Activated CD4-positive, alpha-beta T cell treated with anti-CD3 and anti-CD28 coated beads, Interleukin-2, amount 50 U/mL, for 4 hours (primary cell): ENCODE measurements around the gene GLI3.
"Not testable (repeated sequence)": the region's sequence is repeated elsewhere in the genome, so short reads cannot be mapped to it uniquely, and the experiment has no call there.

Experiments used
- DNase-seq, 2 experiments: peaks; one replicate each; pipeline ENCODE4 v3.0.0-alpha.2; 2020

The GLI3 gene

DNA sequence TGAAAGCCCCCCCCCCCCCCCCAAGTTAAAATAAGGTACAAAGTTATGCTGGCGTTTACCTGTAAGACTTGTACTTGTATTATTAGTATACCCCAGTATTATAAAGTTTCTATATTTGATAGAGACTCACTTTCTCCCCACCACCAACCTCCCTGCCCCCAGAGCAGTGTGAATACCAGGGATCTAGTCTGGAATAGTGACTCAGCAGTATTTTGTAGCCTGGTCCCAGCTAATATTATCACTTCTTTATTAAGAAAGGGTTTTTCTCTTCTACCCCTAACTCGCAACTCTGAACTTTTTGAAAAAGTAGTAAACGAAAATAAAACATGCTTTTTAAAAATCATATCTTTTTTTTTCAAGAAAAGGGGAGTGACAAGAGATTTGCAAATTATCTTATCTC lies 26.7 kb downstream of the GLI3 start:
- DNase-seq, result no peak

DNA sequence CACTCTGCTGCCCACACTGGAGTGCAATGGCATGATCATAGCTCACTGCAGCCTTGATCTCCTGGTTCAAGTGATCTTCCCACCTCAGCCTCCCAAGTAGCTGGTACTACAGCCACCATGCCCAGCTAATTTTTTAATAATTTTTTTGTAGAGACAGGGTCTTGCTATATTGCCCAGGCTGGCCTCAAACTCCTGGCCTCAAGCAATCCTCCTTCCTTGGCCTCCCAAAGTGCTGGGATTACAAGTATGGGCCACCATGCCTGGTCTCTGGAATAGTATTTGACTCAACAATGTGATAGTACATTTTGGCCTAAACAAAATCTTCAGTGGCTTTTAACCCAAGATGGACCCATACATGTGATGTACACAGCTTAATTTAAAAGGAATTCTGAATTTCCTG lies 27.9 kb downstream of the GLI3 start:
- not testable (repeated sequence) for DNase-seq

DNA sequence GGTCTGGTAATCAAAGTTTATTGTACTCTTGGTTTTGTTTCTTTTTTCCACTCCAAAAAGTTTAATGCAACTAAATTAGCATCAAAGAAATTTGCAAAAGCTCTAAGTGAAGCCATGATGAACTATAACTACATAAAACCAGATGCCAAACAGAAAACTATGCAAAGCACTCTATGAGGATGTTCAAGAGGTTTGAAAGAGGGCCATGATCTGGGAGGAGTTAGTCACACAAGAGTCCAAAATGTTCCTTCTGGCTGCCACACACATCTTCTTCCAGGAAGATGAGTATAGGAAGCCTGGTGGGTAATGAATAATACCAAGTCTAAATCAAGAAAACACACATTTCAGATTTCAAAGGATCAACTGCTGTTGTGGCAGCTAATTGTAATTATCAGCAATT lies 28.4 kb downstream of the GLI3 start:
- DNase-seq, result no peak

DNA sequence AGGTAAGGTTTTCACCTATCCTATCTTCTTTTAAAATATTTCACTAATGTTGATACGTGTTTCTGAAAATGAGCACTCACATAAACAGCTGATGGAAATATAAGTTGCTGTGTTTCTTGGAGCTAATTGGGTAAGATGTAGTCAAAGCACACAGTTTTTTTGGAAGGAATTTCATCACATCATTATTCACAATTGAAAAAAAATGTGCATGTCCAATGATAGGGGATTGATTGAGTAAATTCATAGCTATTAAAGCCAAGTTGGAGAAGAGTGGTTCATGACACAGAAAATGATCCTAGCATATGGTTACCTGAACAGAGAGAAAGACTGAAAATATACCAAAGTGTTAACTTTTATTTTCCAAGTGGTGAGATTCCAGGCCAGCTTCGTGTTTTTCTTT lies 29.6 kb downstream of the GLI3 start:
- no peak for DNase-seq

DNA sequence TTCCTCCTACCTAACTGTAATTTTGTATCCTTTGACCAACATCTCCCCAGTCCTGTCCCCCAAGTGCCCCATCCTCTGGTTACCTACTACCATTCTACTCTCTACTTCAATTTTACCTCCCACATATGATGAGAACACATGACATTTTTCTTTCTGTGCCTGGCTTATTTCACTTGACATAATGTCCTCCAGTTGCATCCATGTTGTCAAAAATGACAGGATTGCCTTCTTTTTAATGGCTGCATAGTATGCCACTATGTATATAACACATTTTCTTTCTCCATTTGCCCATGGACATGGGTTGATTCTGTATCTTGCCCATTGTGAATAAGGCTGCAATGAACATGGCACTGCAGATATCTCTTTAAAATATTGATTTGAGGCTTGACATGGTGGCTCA lies 33.7 kb downstream of the GLI3 start:
- DNase-seq, result no peak

DNA sequence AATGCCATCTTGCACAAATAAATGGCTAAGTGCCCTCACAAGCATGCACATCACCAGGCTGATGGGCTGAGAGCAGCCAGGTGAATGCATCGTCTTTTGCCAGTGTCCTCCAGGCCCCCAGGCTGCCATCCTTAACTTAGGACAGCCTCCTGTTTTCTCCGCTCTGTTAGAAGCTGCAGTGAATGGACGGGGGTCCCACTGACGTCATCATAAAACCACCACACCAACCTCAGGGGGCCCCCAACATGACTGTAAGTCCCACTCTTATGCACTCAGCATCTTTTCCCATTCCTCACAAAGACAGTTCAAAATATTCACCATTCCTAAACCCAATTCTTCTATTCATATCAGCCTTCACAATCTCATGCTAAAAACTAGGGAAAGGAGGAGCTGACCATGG lies 34.4 kb downstream of the GLI3 start:
- DNase-seq, result no peak

DNA sequence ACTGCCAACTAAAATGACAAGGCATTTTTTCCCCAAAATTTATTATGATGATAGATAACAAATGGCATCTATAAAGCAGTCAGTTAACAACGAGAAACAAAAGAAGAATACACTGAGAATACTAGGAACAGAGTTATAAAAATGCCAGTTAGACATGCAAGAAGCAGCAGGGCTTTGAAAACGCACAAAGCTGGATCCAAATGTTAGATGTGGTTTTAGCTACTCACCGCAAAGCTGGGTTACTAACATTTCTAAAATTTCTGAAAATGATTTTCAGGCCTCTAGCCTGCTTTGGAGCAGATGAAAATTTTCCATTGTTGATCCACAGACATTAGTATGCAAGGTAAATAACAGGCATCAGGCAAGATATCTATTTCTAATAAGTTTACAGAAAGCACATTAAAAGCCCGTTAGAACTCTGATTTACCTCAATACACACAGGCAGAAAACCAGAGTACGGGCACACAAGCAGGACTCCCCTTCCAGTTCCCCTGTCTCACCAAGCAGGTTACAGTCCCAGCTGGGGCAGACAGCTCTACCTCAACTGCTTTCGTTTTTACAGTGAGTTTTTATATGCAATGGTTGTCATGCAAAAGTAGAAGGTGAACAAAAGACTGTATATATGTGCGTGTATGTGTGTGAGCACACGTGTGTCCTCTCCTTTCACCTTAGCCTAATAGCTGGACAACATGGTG lies 37.9 kb downstream of the GLI3 start:
- no peak for DNase-seq

DNA sequence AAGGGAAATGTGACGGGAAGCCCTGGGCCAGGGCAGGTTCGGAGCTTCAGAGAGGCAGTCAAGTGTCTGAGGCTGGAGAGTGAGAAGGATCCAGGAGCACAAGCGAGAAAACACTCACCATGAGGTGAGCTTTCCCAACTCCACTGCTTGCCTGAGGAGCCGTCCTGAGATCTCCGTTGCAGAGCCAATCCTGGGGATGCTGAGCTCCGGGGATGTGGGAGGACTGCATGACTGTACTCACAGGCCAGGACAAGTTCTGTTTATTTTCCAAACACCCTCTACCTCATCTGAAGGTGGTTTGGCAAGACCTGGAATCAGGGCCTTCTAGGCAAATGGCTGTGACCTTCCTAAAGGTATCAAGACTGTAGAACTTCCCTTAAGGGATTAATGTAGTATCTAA lies 38.7 kb downstream of the GLI3 start:
- no peak for DNase-seq

DNA sequence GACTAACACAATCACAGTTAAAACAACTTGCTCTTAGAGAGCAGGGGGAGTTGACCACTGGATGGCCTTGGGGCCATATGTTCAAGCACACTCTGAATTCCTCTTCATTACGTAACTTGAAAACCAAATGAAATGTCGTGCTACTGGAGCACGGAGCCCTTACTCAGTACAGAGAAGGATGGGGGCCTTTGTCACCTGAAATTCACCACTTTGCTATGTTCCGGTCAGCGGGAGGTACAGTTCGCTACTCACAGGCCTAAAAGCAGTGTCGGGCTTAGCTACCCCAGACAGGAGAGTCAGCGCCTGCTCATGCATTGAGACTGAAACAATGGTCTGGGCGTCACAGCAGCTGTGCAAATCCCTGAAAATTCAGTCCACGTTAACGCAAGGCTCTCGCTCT lies 39.6 kb downstream of the GLI3 start:
- no peak for DNase-seq

DNA sequence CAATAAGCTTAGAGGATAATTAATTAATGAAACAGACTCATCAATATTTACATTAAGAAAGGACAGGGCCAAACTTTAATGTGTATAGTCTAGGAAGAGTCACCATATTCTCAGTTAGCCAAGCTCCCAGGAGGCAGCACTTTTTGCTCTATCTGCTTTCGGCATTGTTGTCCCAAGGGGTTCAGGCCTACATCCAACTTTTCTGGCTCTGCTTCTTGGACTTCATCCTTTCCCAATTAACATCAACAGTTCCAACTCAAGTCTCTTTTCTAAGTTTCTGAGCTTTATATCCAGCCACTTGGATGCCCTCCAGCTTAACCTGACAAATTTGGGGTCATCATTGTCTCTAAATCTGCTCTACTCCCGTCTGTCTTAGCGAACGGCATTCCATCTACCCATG lies 42.8 kb downstream of the GLI3 start:
- no peak for DNase-seq

DNA sequence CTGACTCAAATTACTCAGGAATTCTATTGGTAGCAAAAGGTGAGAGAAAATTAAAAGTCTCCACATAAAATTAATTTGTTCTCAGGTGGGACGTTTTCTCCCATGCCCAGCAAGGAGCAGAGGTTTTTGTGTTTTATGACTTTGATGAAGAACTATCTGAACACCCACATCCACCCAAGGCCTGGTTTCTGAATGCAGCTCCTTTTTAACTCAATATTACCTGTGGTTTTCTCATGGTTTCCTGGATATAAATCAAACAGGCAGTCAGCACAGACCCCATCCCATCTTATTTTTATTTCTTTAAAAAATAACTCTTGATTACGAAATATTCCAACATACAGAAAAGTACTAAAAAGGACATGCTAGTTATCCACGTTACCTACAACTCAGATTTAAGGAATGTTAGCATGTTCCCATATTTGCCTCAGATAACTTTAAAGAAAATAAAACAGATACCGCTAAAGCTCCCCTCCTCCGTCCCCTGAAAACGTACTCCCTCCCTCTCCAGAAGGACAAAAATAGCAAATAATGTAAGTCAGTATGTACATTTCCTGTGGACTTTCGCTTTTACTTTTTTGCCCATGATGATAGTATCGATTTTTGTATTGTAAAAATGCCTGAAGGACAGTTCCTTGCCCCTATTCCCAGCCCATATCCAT lies 43.4 kb downstream of the GLI3 start:
- DNase-seq, result no peak

DNA sequence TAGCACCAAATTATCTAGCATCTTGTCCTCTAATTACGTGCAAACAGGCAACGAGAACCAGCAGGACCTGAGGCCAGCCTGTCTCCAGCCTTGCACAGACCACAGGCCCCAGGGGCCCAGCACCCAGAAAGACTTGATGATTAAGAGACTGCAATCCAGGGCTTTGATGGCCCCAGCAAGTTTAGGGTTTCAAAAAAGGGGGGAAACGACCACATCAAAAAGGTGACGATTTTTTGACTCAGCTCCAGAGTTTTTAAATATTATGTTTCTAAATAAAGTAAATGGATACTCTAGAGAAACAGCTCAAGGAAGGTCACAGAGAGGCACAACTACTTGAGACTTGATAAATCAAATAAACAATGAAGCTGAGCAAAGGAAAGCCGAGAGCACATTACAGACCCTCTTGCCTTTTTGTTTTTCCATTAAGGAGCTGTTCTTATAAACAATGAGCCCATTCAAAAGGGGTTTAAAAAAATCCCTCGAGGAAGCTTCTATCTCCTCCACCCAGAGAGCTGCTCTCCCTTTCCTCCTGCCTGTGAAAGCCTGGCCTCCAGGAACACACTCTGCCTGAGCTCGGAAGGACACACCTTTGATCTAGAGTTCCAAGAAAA lies 44.1 kb downstream of the GLI3 start:
- no peak for DNase-seq

DNA sequence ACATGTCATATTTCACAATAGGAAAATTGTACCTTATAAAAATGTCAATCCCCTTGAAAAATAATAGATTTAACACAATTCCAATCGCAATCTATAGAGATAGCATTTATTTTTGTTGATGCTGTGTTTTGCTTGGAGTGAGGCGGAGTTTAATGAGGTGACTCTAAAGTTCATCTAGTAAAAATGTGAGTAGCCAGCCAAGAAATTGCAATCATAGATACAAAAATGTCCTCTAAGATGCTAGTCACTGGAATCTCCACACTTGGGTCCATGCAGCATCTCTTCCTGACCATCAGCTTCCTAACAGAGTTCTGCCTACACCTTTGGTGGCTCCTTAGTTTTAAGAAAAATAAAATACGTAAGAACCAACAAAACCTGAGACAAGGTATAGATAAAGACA lies 44.9 kb downstream of the GLI3 start:
- DNase-seq, result no peak

DNA sequence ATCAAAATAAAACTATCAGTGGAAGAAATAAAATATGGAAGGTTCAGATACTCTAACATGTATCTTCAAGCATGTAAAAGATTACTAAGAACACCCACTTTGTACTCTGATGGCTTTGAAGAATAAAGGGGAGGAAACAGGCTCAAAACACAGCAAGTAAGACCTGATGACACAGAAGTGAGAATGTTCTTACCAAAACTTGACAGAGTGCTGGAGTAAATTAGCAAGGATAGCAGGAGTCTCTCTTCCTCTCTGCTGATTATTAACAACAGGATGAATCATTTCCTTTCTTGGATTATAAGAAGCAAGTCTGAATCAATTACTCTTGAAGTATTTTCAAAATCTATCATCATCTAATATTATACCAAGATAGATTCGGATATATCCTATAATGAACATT lies 47.5 kb downstream of the GLI3 start:
- no peak for DNase-seq

DNA sequence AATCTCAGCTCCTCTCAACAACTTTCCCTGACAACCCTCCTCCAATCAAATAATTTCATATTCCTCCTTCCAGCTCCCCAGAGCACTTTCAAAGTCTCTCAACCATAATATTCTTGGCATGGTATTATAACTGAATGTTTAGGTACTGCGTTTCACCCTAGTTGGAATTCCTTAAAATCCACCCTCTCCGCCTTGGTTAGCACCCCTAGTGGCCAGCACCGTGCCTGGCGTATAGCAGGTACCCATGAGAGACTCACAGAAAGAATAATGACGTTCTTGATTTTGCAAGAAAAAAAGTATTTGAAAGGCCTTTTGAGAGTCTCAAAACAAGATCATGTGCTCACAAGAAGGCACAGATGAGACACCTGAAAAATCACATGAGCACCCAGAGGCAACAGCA lies 50.9 kb downstream of the GLI3 start:
- no peak for DNase-seq

DNA sequence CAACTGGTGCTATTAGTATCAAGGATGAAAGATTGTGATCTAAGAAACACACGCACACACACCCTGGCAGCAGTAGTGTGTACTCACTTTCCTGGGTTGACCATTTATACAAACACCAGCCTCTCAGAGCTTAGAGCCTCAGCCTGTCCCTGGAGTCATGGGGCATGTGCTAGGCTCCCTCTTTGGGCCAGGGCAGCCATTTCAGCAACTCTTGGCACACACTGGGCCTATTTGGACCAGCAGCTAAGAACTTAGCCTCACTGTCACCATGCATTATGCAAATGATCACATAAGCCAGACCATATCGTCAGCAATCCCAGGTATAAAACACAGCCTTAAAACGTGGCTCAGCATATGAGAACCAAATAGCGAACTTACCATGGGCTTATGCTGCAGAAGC lies 51.3 kb downstream of the GLI3 start:
- no peak for DNase-seq

DNA sequence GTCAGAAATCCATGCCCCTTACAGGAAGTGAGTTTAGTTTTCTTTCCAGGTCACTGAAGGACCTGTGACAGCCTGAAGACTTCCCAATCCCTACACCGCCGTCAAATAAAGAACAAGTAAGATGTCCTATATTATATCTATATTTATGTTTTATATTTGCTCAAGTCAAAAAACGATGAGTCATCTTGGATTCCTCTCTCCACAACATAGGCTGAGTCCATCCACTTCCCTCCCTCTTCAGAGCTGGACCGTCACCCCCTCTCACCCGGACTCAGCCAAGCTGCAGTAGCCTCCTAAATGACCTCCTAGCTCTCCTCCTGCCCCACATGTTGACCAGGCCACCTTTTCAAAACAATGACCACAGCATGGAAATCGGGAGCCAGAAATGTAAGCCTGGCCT lies 53.5 kb downstream of the GLI3 start:
- DNase-seq, result no peak

DNA sequence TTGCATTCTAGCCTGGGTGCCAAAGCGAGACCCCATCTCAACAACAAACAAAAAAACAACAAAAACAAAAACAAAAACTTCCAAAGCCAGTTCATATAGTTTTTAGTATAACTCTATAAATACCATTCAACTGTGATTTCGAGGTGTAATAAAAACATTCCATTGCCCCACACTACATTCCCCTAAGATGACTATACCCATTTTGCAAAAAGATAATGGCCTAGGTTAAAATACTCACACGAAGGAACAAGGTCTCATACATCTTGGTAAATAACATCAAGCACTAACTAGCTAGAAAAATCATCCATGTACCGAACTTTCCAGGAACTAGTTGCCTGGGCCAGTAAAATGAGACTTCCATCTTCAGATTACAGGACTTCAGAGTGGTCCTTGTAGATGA lies 55.4 kb downstream of the GLI3 start:
- DNase-seq, result no peak

DNA sequence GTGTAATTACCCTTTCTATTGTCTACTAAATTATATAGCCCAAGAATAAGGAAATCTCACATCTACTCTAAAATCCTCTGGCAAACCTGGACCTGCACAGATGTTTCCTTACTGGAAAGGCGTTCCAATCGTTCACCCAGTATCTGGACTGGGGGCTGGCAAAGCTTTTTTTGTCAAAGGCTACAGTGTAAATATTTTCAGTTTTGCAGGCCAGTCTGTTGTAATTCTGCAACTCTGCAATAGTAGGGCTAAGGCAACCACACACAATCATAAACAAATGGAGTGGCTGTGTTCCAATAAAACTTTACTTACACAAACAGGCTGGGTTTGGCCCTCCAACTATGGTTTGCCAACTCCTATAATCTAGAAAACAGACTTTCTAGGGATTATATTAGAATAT lies 56.2 kb downstream of the GLI3 start:
- DNase-seq, result no peak

DNA sequence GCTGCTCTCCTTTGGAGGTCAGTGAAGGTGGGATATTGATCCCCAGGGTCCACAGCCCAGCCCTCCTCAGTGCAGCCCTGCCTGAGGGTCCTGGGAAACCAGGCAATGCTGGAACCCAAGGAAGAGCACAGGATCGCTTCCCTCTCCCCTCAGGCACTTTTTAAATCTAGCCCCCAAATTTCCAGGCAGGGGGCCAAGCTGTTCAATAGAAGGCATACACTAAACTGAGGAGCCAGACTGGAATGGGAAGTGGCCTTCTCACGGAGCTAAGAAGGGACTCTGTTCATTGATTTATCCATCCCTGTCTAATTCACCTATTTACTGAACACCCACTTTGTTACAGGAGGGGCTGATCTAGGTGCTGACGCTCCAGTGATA lies 60.3 kb downstream of the GLI3 start:
- no peak for DNase-seq

DNA sequence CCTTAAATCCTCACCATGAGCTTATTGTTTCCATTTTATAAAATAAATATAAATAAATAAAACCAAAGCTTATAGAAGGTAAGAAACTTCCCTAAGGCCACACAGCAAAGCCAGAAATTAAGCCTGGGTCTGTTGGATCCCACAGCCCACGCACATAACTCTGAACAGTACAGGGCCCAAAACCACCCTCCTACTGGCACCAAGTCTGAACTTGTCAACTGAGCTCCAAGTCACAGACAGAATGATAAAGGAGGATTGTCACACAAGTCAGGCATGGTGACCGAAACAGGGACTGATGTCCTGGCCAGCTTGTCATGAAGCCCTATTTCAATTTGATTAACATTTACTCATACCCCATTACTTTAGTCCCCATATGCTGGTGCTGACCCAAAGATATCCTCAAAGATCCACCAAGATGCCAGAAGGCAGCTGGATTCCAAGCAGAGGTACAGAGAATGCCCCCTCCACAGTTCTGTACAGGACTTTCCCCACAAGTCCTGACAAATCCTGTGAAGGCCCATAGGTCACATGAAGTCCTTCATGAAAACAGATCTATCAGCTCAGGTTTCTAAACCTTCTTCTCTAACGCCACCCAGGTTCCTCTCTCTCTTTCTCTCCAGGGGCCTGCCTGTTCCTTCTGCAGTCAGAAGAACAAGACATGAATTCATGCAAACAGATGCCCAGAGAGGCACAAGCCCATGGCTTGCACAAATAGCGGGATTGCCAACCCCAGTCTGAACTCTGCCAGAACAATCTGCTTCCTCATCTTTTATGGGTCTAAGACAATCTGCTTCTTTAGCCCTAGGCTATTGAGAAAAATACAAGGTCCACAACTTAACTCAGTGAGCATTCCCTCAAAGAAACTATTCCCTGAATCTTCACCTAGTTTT lies 60.9 kb downstream of the GLI3 start:
- DNase-seq, result no peak

DNA sequence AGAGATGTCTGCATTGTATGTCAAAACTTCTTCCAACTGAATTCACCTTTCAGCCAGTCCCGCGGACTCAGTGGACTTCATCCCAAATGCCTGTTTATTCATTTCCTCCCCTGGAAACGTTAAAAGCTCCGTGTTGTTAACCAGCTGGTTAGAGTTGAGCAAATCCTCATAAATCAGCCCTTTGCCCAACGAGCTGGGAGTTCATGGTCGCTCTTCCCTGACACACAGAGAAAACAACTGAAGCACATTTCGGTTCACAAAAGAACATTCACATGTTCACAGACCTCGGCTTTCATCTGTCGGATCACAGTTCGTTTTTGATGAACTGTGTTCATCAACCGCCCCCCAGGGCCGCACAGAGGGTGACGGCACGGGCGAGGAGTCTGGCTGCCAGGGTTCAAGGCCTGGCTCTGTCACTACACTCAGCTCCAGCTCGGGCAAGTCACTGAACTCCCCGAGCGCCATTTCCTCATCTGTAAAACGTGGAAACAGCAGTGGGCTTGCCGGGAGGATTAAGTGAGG lies 62.6 kb downstream of the GLI3 start:
- DNase-seq, result no peak

DNA sequence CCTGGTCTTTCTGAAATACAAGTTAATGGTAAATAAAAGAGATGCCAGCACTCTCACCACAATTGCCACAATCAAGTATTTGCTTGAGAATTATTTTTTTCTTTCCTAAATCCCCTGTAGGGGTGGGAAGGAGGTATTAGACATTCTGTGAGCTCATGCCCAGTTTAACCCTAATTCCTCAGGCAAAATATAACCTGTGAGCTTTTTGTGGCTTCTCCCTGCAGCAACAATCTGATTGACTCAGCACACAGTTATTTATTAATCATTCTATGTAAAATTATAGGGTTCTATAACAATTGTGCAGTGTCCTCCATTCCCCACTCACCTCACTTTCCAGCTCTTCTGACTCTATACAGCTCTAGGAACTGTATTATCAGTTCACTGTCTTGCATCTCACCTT lies 66.3 kb downstream of the GLI3 start:
- DNase-seq, result no peak

DNA sequence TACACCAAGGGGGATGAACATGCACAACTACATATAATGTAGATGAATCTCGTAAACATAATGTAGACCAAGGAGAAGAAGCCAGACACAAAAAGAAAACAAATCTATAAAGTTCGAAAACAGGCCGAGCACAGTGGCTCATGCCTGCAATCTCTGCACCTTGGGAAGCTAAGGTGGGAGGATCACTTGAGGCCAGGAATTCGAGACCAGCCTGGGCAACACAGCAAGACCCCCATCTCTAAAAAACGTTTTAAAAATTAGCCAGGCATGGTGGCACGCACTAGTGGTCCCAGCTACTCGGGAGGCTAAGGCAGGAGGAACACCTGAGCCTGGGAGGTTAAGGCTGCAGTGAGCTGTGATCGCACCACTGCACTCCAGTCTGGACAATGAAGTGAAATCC lies 68.5 kb downstream of the GLI3 start:
- DNase-seq, result no peak
